ENCODE results near the gene SPEM3.

SPEM3 gene

DNA sequence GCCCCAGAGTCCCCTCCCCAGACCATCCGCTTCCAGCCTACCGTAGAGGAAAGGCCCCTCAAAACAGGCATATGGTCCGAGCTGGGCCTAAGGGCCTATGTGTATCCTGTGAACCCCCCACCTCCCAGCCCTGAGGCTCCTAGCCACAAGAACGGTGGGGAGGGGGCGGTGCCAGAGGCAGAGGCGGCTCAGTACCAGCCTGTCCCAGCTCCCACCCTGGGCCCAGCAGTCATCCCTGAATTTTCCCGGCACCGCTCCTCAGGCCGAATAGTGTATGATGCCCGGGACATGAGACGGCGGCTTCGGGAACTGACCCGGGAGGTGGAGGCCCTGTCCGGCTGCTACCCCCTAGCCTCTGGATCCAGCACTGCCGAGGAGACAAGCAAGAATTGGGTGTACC, 7.5 kb upstream of the SPEM3 start:
- no peak for DNase-seq (ENCODE audit: low read depth in 2 of 2)

GRCh38 chr17:7423679-7424078, 5.0 kb upstream of the SPEM3 start:
- DNase-seq (ENCODE audit: low read depth in 2 of 2): no peak

DNA sequence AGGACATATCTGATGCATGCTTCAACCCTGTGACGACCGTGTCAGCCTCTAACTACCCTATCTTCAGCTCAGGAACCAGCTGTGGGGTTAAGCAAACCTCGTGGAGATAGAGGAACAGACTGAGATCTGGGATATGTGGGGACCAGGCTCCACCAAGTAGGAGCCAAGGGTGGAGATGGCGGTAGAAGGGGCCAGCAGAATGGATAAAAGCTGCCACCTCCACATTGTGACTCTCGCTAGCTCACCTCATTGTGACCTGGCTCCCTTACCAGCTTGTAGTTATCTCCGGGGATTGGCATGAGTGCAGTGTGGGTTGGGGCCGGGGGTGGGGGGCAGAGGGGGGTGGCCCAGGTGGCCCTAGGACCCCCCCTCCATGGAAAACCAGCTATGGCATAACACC, 3.3 kb upstream of the SPEM3 start, which contains the start of gene SPEM2:
SPEM2 (plus strand) TSS at position 301 of the 400 bp plus-strand sequence; CDS start at position 374, 73 bp downstream.
- no peak for DNase-seq (ENCODE audit: low read depth in 2 of 2)

DNA sequence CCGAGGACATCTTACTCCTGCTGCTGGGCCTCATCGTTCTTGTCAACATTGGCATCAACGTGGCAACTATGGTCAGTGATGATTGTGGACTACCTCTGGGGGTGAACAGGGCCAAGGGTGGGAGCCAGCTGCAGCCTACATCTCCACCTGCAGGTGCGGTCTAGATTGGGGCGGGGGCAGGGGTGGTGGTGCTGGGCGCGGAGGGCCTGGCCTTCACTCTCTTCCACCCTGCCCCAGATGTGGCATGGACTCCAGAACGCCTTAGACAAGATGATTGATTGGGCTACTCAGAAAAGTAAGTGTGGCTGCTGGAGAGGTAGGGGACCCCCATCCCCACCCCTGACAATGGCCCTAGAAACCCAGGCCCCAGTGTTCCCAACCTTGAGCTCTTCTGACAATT, 2.9 kb upstream of the SPEM3 start:
- no peak for DNase-seq (ENCODE audit: low read depth in 2 of 2)

- DNase-seq (ENCODE audit: low read depth in 2 of 2): no peak
These were observed 2.3 kb upstream of the SPEM3 start for GRCh38 chr17:7426203-7426863.

DNA sequence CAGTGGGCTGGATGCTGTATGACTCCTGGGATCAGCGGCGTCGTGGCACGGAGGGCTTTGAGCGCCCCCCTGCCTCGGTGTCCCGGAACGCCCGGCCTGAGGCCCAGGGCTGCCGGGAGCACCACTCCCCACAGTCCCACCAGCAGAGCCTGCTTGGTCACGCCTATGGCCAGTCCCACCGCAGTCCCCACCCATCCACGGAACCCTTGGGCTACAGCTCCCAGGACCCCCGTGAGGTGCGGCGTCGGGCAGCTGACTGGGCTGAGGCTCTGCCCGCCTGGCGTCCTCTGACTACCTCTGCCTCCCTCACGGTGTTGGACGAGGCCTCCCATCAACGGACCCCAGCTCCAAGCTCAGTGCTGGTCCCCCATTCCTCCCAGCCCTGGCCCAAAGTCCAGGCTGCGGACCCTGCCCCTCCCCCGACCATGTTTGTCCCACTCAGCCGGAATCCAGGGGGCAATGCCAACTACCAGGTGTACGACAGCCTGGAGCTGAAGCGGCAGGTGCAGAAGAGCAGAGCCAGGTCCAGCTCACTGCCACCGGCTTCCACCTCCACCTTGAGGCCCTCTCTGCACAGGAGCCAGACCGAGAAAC, 1.7 kb upstream of the SPEM3 start:
- DNase-seq (ENCODE audit: low read depth in 2 of 2): no peak

DNA sequence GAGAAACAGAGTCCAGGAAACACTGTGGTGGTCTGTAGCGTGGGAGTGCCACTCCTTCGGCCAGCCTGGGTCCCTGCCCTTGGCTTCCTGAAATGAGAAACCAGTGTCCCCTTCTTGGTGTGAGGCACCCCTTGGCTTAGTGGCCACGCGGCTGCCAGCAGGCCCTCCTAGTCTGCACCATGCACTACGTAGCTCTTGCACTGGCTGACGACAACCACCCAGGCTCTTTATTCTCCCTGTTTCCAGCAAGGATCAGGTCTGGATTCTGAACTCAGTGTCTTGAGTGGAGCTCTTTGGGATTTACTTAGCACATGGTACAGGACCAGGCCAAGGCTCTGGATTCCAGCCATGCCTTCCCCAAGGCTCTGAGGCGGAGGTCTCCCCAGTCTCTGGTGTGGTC, 1.1 kb upstream of the SPEM3 start:
- no peak for DNase-seq (ENCODE audit: low read depth in 2 of 2)

GRCh38 chr17:7429722-7430121, 1.1 kb downstream of the SPEM3 start:
- no peak for DNase-seq (ENCODE audit: low read depth in 2 of 2)

DNA sequence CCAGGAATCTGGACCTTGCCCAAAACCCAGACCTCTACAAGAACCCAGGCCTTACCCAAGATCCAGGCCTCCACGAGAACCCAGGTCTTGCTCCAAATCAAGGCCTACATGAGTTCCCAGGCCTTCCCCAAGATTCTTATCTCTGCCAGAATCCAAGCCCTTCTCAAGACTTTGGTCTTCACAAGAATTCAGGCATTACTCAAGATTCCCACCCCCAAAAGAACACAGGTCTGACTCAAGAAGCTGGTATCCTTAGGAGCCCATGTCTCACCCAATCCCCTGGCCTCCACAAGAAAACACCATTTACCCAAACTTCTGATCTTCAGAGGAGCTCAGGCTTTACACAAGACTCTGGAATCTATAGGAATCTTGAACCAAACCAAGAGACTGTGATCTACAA, 2.6 kb downstream of the SPEM3 start:
- no peak for DNase-seq (ENCODE audit: low read depth in 2 of 2)

DNA sequence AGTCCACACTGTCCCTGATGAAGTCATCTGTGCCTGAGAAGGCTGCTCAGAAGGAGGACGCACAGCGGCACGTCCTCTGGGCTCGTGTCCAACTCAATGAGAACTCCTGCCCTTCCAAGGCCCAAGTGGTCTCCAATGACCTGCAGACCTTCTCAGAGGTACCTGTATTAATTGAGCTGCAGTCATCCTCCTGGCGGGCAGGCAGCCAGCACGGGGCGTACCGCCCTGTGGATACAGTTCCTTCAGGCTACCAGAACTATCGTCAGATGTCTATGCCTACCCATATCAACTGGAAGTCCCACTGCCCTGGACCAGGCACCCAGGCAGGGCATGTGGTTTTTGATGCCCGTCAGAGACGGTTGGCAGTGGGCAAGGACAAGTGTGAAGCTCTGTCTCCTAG, 3.6 kb downstream of the SPEM3 start:
- no peak for DNase-seq (ENCODE audit: low read depth in 2 of 2)

DNA sequence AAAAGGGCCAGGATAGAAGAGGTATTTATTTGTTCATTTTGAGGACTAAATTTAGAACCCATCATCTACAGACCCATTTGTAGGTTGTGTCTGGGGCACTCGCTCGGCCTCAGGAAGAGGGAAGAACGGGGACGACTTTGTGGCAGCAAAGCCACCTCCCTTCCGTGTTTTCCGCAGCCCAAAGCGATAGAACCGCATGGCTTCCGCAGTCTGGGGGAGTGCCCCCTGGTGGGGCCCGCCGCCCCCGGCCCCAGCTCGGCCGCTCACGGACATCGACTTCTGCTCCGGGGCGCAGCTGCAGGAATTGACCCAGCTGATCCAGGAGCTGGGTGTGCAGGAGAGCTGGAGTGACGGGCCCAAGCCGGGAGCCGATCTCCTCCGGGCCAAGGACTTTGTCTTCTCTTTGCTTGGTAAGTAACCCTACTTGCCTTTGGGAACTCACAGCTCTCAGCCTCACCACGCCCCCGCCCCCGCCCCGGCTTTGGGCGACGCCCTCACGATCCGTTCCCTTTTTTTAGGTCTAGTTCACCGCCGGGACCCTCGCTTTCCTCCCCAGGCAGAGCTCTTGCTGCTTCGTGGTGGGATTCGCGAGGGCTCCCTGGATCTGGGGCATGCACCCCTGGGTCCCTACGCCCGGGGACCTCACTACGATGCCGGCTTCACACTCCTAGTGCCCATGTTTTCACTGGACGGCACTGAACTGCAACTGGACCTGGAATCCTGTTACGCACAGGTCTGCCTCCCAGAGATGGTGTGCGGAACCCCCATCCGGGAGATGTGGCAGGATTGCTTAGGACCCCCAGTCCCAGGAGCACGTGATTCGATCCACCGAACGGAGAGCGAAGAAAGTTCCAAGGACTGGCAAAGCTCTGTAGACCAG, 7.3 kb downstream of the SPEM3 start:
- peak; percentile 18 to 27 for DNase-seq (ENCODE audit: low read depth in 2 of 2)

DNA sequence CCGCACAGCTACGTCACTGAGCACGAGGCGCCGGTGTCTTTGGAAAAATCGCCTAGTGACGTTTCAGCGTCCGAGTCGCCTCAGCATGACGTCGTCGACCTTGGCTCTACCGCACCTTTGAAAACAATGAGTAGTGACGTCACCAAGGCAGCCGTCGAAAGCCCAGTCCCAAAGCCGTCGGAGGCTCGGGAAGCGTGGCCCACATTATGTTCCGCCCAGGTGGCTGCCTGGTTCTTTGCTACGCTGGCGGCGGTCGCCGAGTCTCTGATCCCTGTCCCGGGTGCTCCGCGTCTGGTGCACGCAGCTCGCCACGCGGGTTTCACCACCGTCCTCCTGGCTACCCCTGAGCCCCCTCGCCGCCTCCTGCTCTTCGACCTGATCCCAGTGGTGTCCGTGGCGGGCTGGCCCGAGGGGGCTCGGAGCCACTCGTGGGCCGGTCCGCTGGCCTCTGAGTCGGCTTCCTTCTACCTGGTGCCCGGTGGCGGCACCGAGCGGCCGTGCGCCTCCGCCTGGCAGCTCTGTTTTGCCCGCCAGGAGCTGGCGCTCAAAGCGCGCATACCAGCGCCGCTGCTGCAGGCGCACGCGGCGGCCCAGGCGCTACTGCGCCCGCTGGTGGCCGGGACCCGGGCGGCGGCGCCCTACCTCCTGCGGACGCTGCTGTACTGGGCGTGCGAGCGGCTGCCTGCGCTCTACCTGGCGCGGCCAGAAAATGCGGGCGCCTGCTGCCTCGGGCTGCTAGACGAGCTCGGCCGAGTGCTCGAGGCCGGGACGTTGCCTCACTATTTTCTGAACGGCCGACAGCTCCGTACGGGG, 8.1 kb downstream of the SPEM3 start:
- DNase-seq (ENCODE audit: low read depth in 2 of 2): peak; percentile 53 to 65

GRCh38 chr17:7437369-7437863, 8.8 kb downstream of the SPEM3 start:
- no peak for DNase-seq (ENCODE audit: low read depth in 2 of 2)

DNA sequence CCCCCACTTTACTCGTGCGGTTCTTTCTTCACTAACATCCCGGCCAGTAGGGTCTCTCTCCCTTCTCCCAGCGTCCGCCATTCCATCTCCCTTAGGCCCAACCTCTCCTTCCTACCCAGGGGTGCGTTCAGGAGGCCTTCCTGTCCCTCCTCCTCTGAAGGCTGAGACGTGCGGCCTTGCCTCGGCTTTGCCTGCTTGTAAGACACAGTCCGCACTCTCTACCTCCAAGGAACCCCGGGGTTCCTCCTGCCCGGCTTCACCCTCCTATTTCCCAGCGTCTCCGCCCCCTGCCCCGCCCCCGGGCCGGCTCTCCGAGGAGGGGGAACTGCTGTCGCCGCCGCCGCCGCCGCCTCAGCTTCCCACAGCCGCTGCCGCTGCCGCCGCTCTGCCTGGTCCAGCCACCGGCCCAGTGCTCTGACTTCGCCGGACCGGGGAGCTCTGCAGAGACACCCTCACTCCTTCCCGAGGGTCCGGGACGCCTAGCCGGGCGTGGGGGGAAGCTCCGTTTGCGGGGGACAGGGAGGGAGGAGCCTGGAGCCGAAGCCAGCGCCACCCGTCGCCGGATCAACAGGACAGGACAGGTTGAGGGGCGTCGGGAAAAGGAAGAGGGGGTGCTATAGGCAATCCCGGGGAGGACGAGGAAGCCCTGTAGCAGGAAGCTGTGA, 9.4 kb downstream of the SPEM3 start:
- peak; percentile 16 to 48 for DNase-seq (ENCODE audit: low read depth in 2 of 2)

DNA sequence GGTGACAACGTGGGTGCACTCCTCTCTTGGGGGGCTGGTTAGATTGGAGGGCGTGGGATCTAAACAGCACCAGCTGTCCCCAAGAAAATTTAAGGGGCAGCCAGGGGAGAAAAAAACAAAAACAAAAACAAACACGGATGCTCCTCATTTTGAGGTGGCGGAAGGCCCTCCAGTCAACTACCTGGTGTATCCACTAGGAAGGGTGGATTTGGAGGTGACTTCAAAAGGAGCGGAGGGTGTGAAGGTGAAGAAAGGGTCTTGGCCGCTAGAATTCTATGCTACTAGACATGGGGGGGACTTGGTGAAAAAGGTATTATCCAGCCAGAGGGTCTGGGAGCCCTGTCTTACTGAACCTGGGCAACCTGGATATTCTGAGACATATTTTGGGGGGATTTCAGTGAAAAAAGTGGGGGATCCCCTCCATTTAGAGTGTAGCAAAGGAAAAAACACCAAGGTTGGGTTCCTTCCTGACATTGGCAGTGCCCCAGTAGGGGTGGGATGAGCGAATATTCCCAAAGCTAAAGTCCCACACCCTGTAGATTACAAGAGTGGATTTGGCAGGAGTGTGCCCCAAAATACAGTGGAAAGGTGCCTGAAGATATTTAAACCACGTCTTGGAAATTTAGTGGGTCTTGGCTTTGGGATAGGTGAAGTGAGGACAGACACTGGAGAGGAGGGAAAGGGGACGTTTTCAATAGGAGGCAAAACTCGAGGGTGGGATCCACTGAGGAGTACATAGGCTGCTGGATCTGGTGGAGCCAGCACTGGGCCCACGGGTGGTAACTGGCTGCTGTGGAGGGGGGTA, 10.2 kb downstream of the SPEM3 start:
- no peak for DNase-seq (ENCODE audit: low read depth in 2 of 2)

DNA sequence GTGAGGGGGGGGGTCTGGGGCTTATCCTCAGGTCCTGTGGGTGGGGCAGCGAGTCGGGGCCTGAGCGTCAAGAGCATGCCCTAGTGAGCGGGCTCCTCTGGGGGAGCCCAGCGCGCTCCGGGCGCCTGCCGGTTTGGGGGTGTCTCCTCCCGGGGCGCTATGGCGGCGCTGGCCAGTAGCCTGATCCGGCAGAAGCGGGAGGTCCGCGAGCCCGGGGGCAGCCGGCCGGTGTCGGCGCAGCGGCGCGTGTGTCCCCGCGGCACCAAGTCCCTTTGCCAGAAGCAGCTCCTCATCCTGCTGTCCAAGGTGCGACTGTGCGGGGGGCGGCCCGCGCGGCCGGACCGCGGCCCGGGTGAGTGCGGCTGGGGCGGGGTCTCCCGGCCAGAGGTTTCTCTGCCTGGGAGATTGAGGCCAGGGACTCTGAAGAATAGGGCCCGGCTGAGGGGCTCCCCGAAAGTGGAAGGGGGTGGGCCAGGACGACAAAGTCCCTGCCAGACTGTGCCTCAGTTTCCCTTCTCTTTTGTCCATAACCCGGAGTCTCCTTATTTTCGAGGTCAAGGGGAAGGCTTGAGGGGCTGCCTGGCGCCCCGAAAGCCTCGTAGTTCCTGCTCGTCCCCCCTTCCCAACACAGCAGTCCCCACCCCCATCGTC, 10.9 kb downstream of the SPEM3 start, which contains the start of gene FGF11:
FGF11 (plus strand) TSS at position 51 of the 651 bp plus-strand sequence; CDS start at position 160, 109 bp downstream.
- DNase-seq (ENCODE audit: low read depth in 2 of 2): no peak

DNA sequence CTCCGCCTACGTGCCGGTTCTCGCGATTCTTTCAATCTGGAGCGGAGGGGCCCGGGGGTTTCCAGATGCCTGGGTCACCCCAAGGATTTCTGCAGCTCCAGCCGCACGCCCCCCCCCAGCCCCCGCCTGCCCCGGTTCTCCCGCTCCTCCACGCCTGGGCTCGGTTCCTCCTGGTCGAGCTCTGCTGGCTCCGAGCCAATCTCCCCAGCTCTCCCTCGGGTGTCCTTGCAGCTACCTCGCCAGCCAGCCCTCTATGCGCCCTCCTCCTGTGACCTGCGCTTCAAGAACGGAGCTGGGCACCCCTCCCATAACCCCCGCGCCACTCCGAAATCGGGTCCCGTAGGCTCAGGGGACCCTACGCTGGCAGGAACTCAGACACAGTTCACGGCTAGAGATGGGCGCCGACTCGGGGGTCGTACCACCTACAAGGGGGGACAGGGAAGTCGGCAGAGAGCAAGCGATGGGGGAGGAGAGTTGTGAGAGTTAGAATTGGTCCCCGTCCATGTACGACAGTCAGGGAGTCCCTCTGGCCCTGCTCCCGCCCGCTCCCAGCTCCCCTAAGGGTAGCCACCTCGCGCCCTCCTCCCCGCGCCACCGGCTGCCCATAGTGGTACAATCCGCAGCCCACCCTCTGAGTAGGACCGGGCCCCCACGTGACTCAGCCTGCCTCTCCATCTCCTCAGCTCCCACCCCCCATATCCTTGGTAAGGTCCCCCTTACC, 11.6 kb downstream of the SPEM3 start:
- no peak for DNase-seq (ENCODE audit: low read depth in 2 of 2)

- no peak for DNase-seq (ENCODE audit: low read depth in 2 of 2)
These were observed 12.2 kb downstream of the SPEM3 start for GRCh38 chr17:7440834-7441195.

DNA sequence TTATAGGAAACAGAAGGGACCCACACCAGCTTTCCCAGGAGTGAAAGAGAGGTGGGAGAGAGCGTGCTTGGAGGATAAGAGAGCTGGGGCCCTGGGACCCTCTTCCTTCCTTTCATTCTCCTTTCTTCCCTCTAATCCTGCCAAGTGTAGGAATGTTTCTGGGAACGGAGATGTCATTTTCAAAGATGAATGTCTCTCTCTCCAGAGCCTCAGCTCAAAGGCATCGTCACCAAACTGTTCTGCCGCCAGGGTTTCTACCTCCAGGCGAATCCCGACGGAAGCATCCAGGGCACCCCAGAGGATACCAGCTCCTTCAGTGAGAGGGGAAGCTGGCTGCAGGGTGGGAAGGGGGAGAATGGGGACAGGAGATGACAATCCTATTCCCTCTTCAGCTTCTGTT, 12.6 kb downstream of the SPEM3 start:
- no peak for DNase-seq (ENCODE audit: low read depth in 2 of 2)

Data from stimulated activated CD4-positive, alpha-beta T cell treated with anti-CD3 and anti-CD28 coated beads, Interleukin-1b, Interleukin-23, amount 100 ng/mL, for 1 hour (primary cell).